PC-9 (cell line): Measurements from ENCODE around the gene PRUNE2. TPM values are rescaled to one million over a fixed set of nuclear protein-coding genes. Genes with fewer than 3 reads are reported as not detected.

Experiments used
- BruUV-seq: library from RNA; stranded (reverse); fragments of 400-500 nt; replicated peaks from 2 replicates; lab custom pipeline; 2021; lab: Mats Ljungman, UMichigan
- CTCF ChIA-PET: fragments of 300-600 bp; sonication (Branson Sonifier 250); formaldehyde crosslinking; loops from one replicate; lab custom pipeline; 2022; ENCODE audit warnings: antibody characterized with exemption; lab: Charles Lee
- POLR2A ChIA-PET: fragments of 300-600 bp; sonication (Branson Sonifier 250); formaldehyde crosslinking; loops from one replicate; lab custom pipeline; 2022; ENCODE audit warnings: antibody characterized with exemption; ENCODE audit not compliant: unreplicated experiment; lab: Charles Lee
- DNase-seq, 2 experiments: peaks; one replicate each; pipeline versions ENCODE4 v3.0.0 to v3.0.0-alpha.2; 2015 to 2022; ENCODE audit warnings: mixed read lengths in 1 of 2
- H2AFZ ChIP-seq: fragments of 200-600 bp; sonication (generic); 2 replicates; pipeline ENCODE4 v1.8.1; 2017; ENCODE audit warnings: antibody characterized with exemption
- H3F3A ChIP-seq: fragments of 200-600 bp; sonication (generic); 2 replicates; pipeline ENCODE4 v1.8.1; 2017; ENCODE audit warnings: antibody characterized with exemption, mild to moderate bottlenecking, low read depth; ENCODE audit not compliant: insufficient read depth
- H3K27ac ChIP-seq: fragments of 200-600 bp; sonication (generic); 2 replicates; pipeline ENCODE4 v1.6.1; 2016; ENCODE audit warnings: mixed run types
- H3K27me3 ChIP-seq: fragments of 200-600 bp; sonication (generic); 2 replicates; pipeline ENCODE4 v1.6.1; 2016; ENCODE audit warnings: low read depth, mixed run types; ENCODE audit not compliant: insufficient read depth
- H3K36me3 ChIP-seq: fragments of 200-600 bp; sonication (generic); 2 replicates; pipeline ENCODE4 v1.6.1; 2016; ENCODE audit warnings: low read depth, mixed run types
- H3K4me1 ChIP-seq: fragments of 200-600 bp; sonication (generic); replicated peaks from 2 replicates; pipeline ENCODE4 v1.6.1; 2016; ENCODE audit warnings: mixed run types; ENCODE audit not compliant: insufficient read depth
- H3K4me2 ChIP-seq: fragments of 200-600 bp; sonication (generic); 2 replicates; pipeline ENCODE4 v1.6.1; 2017; ENCODE audit warnings: mixed run types
- H3K4me3 ChIP-seq: fragments of 200-600 bp; sonication (generic); 2 replicates; pipeline ENCODE4 v1.6.1; 2016; ENCODE audit warnings: mixed run types
- H3K79me2 ChIP-seq: fragments of 200-600 bp; sonication (generic); 2 replicates; pipeline ENCODE4 v1.6.1; 2017; ENCODE audit warnings: low read depth, mixed run types
- H3K9me2 ChIP-seq: fragments of 200-600 bp; sonication (generic); 2 replicates; pipeline ENCODE4 v1.8.1; 2017; ENCODE audit warnings: mild to moderate bottlenecking; ENCODE audit not compliant: insufficient read depth
- H3K9me3 ChIP-seq: fragments of 200-600 bp; sonication (generic); 2 replicates; pipeline ENCODE4 v1.8.1; 2016; ENCODE audit warnings: low read depth; ENCODE audit not compliant: insufficient read depth
- H4K20me1 ChIP-seq: fragments of 200-600 bp; sonication (generic); 2 replicates; pipeline ENCODE4 v1.8.1; 2017; ENCODE audit not compliant: insufficient read depth
- EZH2 ChIP-seq: fragments of 200-600 bp; sonication (generic); IDR thresholded peaks from 2 replicates; pipeline ENCODE4 v1.8.0; 2017; ENCODE audit warnings: antibody characterized with exemption, low read depth
- intact Hi-C: fragments of 100-400 bp; cut with micrococcal nuclease; formaldehyde crosslinking; loops from one replicate; pipeline ENCODE4 v1.10.0; 2022; ENCODE audit not compliant: unreplicated experiment
- total RNA-seq: library from RNA; stranded (reverse); gene quantifications from 2 replicates; pipeline ENCODE4 v1.2.3, GENCODE V29; 2021
- TF ChIP-seq, protein P1 (sequence below): fragments of 200-600 bp; sonication (generic); conservative IDR thresholded peaks from 2 replicates; pipeline ENCODE4 v1.6.1; 2017; ENCODE audit warnings: mixed run types, antibody characterized with exemption, mild to moderate bottlenecking, moderate library complexity

Gene PRUNE2
- total RNA-seq, 1 experiment from 2014 or later: 0.20 TPM

GRCh38 chr9:76713381-76713780 lies 192.5 kb downstream of the PRUNE2 start:
- CTCF ChIA-PET: no interaction called here
- Histone ChIP-seq H3K36me3 (no peaks in the 10 kb centered on the region), H3K27ac (no peak overlapping the region), H3K27me3 (peaks cover 59% of the 10 kb centered on the region), H4K20me1 (no peaks in the 10 kb centered on the region), H3K79me2 (no peaks in the 10 kb centered on the region), H3K4me3 (no peak overlapping the region), H3K4me2 (no peak overlapping the region), H3F3A (no peaks in the 10 kb centered on the region), H3K9me2 (0 out of 2 replicates have a peak, but pooled peaks cover 3% of the 10 kb centered on the region), H3K9me3 (no peaks in the 10 kb centered on the region), H2AFZ (no peak overlapping the region), H3K4me1 (no peaks in the 10 kb centered on the region)
- POLR2A ChIA-PET: no interaction called here
- intact Hi-C loops: no loop called here
- no peak for DNase-seq
- no peak for TF ChIP-seq EZH2
- TF ChIP-seq, protein P1, sequence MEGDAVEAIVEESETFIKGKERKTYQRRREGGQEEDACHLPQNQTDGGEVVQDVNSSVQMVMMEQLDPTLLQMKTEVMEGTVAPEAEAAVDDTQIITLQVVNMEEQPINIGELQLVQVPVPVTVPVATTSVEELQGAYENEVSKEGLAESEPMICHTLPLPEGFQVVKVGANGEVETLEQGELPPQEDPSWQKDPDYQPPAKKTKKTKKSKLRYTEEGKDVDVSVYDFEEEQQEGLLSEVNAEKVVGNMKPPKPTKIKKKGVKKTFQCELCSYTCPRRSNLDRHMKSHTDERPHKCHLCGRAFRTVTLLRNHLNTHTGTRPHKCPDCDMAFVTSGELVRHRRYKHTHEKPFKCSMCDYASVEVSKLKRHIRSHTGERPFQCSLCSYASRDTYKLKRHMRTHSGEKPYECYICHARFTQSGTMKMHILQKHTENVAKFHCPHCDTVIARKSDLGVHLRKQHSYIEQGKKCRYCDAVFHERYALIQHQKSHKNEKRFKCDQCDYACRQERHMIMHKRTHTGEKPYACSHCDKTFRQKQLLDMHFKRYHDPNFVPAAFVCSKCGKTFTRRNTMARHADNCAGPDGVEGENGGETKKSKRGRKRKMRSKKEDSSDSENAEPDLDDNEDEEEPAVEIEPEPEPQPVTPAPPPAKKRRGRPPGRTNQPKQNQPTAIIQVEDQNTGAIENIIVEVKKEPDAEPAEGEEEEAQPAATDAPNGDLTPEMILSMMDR: no peak
- BruUV-seq: no TSS peak

GRCh38 chr9:76709020-76709419 lies 196.9 kb downstream of the PRUNE2 start:
- ChIA-PET POLR2A (no interaction called here), CTCF (no interaction called here)
- Histone ChIP-seq H3K36me3 (no peaks in the 10 kb centered on the region), H3K4me1 (no peaks in the 10 kb centered on the region), H2AFZ (no peak overlapping the region), H3K4me3 (no peak overlapping the region), H3K9me2 (0 out of 2 replicates have a peak, but pooled peaks cover 3% of the 10 kb centered on the region), H4K20me1 (no peaks in the 10 kb centered on the region), H3K9me3 (no peaks in the 10 kb centered on the region), H3K27me3 (peaks cover 83% of the 10 kb centered on the region), H3K79me2 (no peaks in the 10 kb centered on the region), H3K4me2 (no peak overlapping the region), H3F3A (no peaks in the 10 kb centered on the region), H3K27ac (no peak overlapping the region)
- intact Hi-C loops: loop anchor here (10.0 kb wide), 1 partner anchor 1444 kb away; no protein-coding TSS in a partner anchor
- TF ChIP-seq, protein P1: no peak
- TF ChIP-seq EZH2: no peak
- BruUV-seq: no TSS peak
- no peak for DNase-seq

GRCh38 chr9:76707510-76707909 lies 198.4 kb downstream of the PRUNE2 start:
- H2AFZ ChIP-seq: no peak overlapping the region
- peaks cover 73% of the 10 kb centered on the region for H3K27me3 ChIP-seq
- H3K79me2 ChIP-seq: no peaks in the 10 kb centered on the region
- DNase-seq: no peak
- H4K20me1 ChIP-seq: no peaks in the 10 kb centered on the region
- ChIA-PET POLR2A (no interaction called here), CTCF (no interaction called here)
- BruUV-seq: no TSS peak
- no peaks in the 10 kb centered on the region for H3F3A ChIP-seq
- no peak for TF ChIP-seq EZH2
- TF ChIP-seq, protein P1: no peak
- H3K4me1 ChIP-seq: no peaks in the 10 kb centered on the region
- no peak overlapping the region for H3K27ac ChIP-seq
- H3K9me3 ChIP-seq: no peaks in the 10 kb centered on the region
- H3K4me2 ChIP-seq: no peak overlapping the region
- 0 out of 2 replicates have a peak, but pooled peaks cover 3% of the 10 kb centered on the region for H3K9me2 ChIP-seq
- no peaks in the 10 kb centered on the region for H3K36me3 ChIP-seq
- H3K4me3 ChIP-seq: no peak overlapping the region
- intact Hi-C loops: loop anchor here (10.0 kb wide), 1 partner anchor 1443 kb away; no protein-coding TSS in a partner anchor
